HCT116 (cell line): ENCODE measurements around the gene GPR108.

Source experiments
- CTCF ChIP-seq, 3 experiments: fragments of 200-600 bp in 1 of 3; sonication (generic) in 1 of 3; IDR thresholded peaks in 2 of 3; conservative IDR thresholded peaks in 1 of 3; 2 replicates each; pipeline ENCODE4 v1.5.1; 2012 to 2017; ENCODE audit warnings: low read depth in 2 of 3, low read length in 2 of 3, antibody characterized with exemption in 1 of 3, borderline replicate concordance in 1 of 3, control low read depth in 1 of 3, mild to moderate bottlenecking in 1 of 3, mixed read lengths in 1 of 3, mixed run types in 1 of 3, moderate library complexity in 1 of 3; ENCODE audit not compliant: insufficient read depth in 1 of 3
- EZH2 ChIP-seq: fragments of 200-600 bp; sonication (generic); IDR thresholded peaks from 2 replicates; pipeline ENCODE4 v1.6.1; 2017; ENCODE audit warnings: antibody characterized with exemption, mixed run types
- MAX ChIP-seq: IDR thresholded peaks from 2 replicates; pipeline ENCODE4 v1.6.1; 2012
- POLR2A ChIP-seq: IDR thresholded peaks from 2 replicates; pipeline ENCODE4 v1.7.0; 2011; ENCODE audit warnings: borderline replicate concordance; ENCODE audit not compliant: insufficient read depth, insufficient read length; ENCODE audit errors: extremely low read depth
- POLR2AphosphoS5 ChIP-seq: IDR thresholded peaks from 2 replicates; pipeline ENCODE4 v1.6.1; 2011; ENCODE audit warnings: mild to moderate bottlenecking, low read depth, low read length, moderate library complexity
- REST ChIP-seq: IDR thresholded peaks from 2 replicates; pipeline ENCODE4 v1.6.1; 2012; ENCODE audit warnings: low read depth
- SIN3A ChIP-seq: IDR thresholded peaks from 2 replicates; pipeline ENCODE4 v1.6.1; 2012; ENCODE audit warnings: low read depth
- SP1 ChIP-seq: IDR thresholded peaks from 2 replicates; pipeline ENCODE4 v1.6.1; 2012; ENCODE audit warnings: low read depth
- ZBTB33 ChIP-seq: IDR thresholded peaks from 2 replicates; pipeline ENCODE4 v1.6.1; 2011; ENCODE audit warnings: mild to moderate bottlenecking, low read length, moderate library complexity; ENCODE audit not compliant: insufficient replicate concordance; ENCODE audit errors: extremely low read depth
- ZFX ChIP-seq: fragments of 450-650 bp; IDR thresholded peaks from 2 replicates; pipeline ENCODE4 v1.6.1; 2017
- ZNF274 ChIP-seq: fragments of 200-500 bp; sonication (Bioruptor generic); IDR thresholded peaks from 2 replicates; pipeline ENCODE4 v1.6.1; 2014; ENCODE audit warnings: mild to moderate bottlenecking, low read depth, low read length, inconsistent platforms

- TF ChIP-seq REST (no peak), ZFX (no peak), POLR2AphosphoS5 (peak; percentile 65), CTCF (IDR thresholded peaks at IDR 0.05 in 2 of 3, conservative IDR thresholded peaks at IDR 0.05 in 1 of 3; ENCODE audit: borderline replicate concordance in 1 of 3, insufficient read depth in 1 of 3, low read depth in 2 of 3, low read length in 2 of 3) (no peak), POLR2A (no peak), ZNF274 (no peak), SIN3A (no peak), MAX (no peak), EZH2 (no peak), ZBTB33 (no peak), SP1 (no peak)
Observed at GRCh38 chr19:6744381-6745301, 7.3 kb upstream of the GPR108 start.
